Fibroblast of skin of abdomen (primary cell): ENCODE measurements around the gene NPVF.

Experiments used
- DNase-seq: peaks from one replicate; pipeline ENCODE4 v3.0.0-alpha.2; 2013

Gene NPVF

DNA sequence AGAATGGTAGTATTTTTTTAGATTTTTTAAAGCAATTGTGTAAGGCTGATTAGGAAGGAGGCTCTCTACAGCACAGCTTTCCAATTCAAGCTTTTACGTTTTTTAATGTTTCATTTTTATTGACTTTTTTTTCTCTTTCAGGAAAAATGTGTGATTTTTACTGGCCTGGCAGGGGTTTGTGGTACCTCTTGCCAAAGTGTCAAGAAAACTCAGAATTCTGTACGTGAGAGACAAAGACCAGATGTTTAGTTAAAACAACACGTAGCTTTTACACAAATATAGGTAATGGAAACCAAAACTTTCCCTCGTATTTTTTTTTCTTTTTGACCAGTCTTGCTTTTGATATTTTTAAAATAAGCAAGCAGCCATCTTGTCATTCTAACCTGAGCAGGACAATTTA lies 6.0 kb upstream of the NPVF start:
- DNase-seq: no peak

DNA sequence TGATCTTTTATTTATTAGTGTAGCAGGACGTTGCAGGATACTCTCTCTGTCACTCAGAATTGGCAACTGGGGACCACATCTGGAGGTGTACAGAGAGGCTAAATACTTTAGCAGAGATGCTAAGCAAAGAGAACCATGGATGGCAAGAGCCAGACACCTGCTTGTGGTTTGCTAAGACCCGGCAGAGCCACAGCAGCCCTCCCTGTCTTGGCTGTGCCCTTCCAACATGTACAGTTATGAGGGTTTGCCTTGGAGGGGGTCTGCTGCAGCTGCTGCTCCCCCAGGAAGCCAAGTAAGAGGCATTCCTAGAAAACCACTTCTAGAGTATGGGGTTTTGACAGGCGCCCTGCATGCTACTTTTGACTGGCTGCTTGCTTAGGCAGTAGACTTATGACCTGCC lies 5.1 kb downstream of the NPVF start:
- DNase-seq: no peak

DNA sequence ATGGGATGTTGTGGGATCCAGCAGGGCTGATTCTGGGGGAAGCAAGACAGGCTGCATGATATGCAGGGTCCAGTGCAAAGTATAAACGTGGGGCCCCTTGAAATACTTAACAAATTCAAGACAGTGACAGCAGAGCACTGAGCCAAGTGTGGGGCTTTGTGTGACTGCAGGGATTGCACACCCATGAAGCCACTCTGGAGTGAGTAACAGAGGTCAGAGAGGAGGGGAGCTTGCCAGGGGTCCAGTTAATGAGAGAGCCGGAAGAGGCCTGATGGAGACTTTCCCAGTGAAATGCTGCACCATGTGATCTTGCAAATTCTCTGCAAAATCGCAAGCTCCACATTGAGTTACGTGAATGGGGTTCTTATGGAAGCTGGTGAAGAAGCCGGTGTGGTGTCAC lies 5.6 kb downstream of the NPVF start:
- no peak for DNase-seq

DNA sequence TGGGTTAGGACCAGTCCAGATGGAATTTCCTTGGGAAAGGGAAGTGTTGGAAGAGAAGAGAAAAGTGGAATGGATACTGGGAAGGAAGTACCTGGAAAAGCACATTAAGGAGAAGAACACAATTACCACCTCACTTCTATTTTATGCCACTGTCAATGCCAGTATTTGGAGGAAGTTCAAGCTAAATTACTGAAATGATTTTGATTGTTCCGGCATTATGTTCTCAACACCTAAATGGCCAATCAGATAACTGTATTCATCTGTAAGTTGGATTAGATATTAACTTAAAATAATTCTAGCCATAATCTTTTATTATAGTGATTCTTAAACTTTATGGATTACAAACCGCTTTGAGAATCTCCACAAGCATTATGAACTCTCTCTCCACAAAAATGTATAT lies 7.3 kb downstream of the NPVF start:
- DNase-seq: no peak

DNA sequence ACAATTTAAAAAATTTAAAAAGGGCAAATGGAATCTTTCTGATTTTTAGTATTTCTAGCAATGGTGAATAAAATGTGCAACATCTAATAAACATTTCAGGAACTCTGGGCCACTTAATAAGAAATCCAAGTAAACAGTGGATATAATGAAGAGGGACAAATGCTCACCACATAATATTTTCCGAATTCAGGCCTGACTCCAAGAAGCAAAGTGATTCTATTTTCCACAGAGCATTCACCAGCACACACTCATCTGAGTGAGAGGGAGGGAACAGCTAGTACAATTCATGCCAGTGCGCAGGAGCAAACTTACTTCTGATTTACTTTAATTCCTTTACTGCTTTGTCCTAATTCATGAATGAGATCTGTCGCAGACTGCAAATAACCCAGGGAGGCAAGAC lies 10.1 kb downstream of the NPVF start:
- no peak for DNase-seq

DNA sequence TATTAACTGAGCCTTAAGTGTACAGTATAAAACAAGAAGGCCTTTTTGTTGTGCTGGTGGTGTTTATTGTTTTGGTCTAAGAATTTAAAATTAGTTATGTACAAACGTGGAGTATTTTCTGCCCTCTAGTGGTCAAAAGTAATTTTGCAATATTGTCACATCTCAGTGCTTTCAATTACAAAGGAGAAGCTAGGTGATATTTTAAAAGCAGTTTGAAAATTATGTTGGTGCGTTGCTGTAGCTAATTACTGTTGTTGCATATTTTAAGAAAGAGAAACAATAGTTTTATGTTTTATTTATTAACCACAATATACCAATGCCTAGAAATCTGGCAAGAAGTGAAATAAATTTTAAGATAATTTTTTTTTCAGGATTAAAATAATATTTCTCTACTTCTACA lies 11.4 kb downstream of the NPVF start:
- peak; percentile 25 for DNase-seq

DNA sequence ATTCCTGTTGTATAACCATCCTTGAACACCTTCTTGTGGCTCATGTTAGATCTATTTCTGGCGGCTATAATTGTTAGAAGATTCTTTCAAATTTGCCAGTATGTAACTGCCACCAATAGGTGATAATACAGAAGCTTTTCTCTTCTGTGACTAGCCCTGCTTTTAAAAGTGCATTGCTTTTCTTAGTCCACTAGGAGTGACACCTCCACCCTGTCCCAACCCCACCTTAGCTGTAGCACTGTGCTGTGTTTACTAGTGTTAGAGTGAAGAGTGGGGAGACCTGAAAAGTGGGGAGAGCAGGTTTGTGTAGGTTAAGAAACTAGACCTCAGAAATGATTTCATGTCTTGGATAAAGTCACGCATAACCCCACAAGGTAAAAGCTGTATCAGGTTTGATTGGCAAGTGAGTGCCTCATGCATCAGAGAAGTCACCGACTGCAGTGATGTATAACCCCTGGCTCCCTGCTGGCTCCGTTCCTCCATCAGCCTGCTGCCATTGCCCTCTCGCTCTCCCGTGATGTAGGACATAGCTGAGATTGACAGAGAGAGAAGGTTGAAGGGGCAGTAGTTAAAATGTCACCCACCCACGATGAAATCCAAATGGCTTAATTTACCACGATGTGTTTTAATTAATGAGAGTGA lies 12.5 kb downstream of the NPVF start:
- no peak for DNase-seq

DNA sequence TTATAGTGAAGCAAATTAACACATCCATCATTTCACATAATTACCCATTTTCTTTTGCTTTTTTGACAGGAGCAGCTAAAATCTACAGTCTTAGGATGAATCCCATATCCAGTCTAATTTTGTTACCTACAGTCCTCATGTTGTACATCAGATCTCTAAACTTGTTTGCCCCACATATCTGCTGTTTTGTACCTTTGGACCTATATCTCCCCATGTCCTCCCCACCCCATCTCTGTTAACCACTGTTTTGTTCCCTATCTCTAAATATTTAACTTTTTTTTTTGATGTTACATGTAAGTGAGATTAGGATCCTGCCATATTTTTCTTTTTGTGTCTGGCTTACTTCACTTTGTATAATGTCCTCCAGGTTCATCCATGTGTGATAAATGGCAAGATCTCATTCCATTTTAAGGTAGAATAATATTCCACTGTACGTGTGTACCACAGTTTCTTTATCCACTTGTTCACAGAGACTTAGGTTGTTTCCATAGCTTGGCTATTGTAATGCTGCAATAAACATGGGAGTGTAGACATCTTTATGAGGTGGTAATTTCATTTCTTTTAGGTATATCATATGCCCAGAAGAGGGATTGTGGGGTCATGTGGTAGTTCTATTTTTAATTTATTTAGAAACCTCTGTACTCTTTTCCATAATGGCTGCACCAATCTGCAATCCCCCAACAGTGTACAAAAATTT lies 19.6 kb downstream of the NPVF start:
- DNase-seq: no peak

DNA sequence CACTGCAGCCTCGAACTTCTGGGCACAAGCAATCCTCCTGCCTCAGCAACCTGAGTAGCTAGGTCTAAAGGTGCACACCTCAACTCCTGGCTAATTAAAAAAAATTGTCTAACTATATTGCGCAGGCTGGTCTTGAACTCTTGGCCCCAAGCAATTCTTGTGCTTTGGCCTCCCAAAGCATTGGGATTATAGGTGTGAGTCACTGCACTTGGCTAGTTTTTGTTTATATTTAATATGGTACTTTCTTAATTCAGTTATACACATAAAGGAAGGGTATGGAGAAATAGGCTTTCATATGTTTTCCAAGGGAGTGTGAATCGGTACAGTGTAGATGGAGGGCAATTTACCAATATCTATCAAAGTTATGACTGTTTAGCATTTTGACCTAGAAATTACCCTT lies 20.4 kb downstream of the NPVF start:
- DNase-seq: no peak

DNA sequence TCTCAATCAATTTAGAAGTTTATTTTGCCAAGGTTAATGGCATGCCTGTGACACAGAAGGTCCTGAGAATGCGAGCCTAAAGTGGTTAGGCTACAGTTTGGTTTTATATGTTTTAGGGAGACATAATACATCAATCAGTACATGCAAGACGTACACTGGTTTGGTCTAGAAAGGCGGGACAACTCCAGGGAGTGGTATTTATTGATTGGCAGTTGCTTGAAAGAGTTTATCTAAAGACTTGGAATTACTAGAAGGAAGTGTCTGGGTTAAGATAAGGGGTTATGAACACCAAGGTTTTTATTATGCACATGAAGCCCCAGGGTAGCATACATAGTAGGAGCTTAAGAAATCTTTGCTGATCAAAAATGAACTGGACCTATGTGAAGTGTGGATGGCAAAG lies 21.5 kb downstream of the NPVF start:
- DNase-seq: no peak

DNA sequence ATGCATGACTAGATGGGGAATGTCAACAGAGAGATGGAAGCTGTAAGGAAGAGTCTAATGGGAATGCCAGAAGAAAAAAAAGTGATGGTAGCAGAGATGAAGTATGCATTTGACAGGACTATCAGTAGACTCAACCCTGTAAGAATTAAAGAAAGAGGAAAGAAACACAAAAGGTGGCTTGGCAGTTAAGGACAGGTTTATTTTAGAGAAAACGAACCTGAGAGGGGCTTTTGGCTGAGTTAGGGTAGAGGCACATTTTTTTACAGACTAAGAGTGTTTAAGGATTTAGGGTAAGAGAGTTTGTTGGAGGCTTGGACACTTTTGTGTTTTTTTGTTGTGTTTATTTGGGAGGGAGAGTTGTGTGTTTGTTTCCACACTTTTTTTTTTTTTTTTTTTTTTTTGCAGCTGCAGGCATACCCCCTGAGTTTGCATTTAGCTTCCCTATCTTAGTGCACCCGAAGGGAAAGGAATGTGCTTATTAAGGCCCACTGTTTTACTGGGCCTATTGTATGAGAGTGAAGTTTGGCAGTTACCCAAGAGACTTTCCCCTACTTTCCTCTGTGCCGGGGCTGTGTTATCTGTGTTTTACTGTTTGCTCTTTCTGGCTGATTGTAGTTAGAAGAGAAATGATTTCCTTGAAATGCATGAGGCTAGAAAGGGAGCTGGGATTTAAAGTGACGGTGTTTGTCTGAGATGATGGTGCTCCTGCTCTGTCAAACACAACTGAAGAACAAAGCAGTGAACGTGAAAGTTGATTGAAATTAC lies 32.0 kb downstream of the NPVF start:
- DNase-seq: no peak

DNA sequence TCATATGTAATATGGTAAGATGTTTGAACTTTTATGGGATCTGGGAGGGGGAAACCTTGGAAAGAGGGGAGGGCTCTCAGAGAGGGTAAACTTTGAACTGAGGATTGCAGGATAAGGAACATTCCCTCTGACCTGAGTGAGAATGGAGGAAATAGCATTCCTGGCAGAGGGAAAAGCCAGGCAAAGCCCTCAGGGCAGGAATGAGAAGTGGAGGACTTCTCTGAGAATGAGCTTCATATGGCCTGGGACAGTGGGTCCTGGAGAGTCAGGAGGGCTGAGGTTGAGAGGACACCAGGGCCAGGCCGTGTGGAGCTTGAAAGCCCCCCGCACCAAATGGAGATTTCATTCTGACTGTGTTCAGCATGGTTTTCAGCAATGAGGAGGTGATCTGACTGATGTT lies 34.2 kb downstream of the NPVF start:
- no peak for DNase-seq

DNA sequence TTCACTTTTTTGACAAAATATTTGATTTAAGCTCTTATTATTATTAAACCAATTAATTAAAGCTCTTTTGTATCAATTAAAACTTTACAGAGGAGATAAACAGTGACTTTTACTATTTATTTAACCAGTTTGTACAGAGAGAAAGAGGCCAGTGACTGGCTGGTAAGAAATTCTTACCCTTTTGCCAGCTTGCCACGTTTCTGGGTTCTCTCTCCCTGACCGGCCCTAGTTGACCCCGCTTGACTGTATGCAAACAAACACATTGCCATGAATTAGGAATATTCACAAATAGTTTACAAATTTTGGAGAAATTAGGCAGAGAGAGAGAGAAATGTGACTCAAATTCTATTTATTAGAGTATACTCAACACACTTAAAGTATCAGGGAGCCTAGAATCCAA lies 36.2 kb downstream of the NPVF start:
- DNase-seq: no peak

DNA sequence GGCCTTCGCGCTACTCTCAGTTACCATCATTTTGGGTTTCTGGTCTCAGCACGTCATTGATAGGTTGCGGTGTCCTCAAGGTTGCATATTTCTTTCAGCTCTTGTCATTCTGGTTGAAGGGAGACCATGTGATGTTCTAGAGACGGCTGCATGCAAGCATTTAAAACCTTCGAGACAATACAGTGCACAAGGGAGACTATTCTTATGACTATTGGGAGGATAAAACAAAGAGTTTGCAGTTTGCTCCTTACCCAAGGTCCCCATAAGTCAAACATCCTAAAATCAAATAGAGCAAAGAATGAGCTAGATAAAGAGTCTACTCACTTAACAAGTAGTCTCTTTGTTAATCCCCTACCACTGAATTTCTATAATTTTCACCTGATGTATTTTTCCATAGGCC lies 39.1 kb downstream of the NPVF start:
- DNase-seq: no peak

DNA sequence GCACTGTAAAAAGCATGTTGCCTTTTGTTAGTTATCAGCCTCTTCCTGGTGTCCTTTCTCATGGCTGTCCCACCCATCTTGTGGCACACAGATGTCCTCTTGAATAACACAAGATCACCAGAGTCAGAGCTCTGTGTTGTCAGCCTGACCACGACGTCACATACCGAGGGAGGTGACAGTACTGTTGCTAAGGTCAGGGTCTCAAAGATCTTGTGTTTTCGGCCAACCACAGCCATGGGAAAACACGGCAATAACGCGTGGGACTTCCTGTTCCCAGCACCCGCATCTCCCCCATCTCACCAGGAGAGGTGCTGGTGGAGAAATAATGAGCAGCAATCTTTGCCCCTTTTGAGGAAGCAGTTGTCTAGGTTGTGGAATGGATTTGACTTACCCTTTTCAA lies 40.4 kb downstream of the NPVF start:
- no peak for DNase-seq

DNA sequence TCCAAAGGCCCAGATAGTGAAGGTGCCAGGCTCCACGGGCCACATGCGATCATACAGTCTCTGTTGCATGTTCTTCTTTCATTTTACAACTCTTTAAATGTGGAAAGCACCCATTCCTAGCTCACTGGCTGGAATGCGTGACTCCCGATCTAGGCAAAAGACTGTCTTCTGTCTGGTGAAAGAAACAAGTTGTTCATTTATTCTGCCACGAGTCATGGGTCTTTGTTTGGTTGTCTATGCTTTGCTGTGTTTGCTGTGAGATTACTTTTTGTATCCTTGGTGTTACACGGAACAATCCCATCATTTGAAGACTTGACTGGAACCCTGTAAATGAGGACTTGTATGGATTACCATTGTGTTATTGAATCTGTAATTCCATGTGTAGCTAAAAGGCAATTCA lies 41.9 kb downstream of the NPVF start:
- no peak for DNase-seq

DNA sequence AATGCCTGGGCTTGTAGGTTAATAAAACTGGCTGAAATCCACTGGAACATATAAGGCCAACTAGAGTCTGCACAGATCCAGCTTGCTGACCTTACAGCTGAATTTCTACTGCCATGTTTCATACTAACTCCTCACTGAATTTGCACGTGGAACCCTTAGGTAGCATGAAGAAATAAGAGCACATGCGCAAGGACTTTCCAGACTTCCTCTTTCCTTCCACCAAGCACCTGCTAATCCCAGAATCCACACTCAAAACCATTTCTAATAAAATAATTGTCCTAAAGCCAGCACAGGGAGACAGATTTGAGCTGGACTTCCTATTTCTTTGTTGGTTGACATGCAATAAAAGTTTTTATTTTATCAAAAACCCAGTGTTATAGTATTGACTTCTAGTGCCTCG lies 46.8 kb downstream of the NPVF start:
- DNase-seq: no peak

DNA sequence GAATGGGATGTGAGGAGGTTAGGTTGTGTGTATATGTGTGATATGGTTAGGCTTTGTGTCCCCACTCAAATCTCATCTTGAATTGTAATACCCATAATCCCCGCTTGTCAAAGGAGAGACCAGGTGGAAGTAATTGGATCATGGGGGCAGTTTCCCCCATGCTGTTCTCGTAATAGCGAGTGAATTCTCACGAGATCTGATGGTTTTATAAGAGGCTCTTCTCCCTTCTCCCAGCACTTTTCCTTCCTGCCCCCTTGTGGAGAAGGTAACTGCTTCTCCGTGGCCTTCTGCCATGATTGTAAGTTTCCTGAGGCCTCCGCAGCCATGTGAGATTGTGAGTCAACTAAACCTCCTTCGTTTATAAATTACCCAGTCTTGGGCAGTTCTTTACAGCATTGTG lies 47.3 kb downstream of the NPVF start:
- DNase-seq: no peak

DNA sequence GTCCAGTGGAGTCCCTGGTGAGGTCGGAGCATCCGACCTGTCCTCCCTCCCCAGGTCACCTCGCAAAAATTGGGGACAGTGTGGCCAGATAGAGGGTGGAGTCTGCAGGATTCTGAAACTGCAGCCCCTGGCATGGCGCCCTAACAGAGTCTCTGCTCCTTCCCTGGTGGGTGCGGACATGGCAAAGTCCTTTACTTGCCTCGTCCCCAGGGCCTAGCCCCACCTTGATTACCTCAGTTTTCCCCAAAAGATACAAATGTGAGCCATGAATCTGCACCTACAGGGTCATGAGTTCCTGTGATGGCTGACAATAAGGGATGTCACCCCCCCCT lies 47.7 kb downstream of the NPVF start:
- DNase-seq: no peak

DNA sequence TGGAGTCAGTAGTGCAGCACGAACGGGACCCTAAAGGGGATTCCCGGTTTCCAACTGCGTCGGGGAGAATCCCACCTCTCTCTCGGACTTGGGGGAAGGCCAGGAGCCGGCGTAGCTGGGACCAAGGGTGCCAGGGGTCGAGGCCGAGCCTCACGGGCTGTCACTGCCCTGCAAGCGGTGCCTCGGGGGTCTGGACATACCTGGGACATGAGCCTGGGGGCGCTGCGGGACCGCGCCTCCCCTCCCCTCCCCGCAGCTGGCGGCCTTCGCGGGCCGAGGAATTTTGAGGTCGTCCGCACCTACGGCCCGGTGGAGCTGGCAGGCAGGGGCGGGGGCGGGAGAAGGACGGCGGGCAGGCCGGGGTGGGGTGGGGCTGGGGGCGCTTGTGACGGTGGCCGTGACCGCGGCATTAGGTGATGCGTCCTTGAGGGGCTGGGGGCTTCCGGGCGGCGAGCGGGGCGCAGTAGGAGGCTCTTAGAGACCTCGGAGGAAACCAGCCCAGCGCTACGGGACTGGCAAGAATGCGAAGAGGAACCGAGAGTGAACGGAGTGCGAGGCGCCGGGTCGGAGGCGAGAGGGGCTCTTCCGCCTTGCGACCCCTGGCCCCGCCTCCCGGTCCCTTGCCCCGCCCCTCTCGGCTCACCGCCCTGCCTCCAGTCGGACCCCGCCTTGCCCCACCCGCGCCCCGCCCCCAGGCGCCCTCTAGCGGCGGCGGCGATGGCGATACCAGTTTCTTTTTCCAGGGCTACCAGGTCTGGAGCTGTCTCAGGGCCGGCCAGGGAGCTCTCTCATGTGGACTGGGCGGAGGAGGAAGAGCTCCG lies 48.3 kb downstream of the NPVF start:
- DNase-seq: peak; percentile 82

DNA sequence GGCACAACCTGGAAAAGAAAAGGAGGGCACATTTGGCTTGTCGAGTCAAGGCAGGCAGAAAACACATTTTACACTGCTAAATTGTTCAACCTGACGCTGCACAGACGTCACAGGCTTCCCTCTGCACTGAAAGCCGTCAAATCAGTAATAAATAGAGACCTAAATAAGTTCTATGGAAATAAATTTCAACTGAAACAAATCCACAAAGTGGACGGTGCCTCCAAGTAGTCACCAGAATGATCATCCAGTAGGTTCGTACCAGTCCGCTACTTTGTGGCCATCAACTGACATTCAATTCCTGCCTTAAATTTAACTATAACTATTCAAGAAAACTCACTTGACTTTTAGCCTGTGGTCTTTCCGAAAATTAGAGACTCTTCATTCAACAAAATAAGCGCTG lies 49.0 kb downstream of the NPVF start:
- DNase-seq: no peak
